GM13977 (cell line): ENCODE measurements around the gene LRGUK.

Source experiments
- DNase-seq: peaks from one replicate; pipeline ENCODE4 v3.0.0; 2012; ENCODE audit warnings: low spot score
- CTCF ChIP-seq: IDR thresholded peaks from 2 replicates; pipeline ENCODE4 v1.5.1; 2012; ENCODE audit warnings: mild to moderate bottlenecking, control low read depth; ENCODE audit not compliant: insufficient read depth; ENCODE audit errors: extremely low read depth, missing control alignments
- in situ Hi-C: fragments of 300-500 bp; cut with MboI; formaldehyde crosslinking; loops from one replicate; pipeline ENCODE4 v1.12.0; 2022; ENCODE audit warnings: low sequenced_read_pairs, low pct_unique_long_range_greater_than_20kb, mixed read lengths, inconsistent platforms; ENCODE audit not compliant: unreplicated experiment

The LRGUK gene

GRCh38 chr7:134187893-134188292 lies 60.8 kb downstream of the LRGUK start:
- in situ Hi-C loops: no loop called here
- TF ChIP-seq CTCF: no peak
- DNase-seq: no peak

GRCh38 chr7:134188311-134188710 lies 61.2 kb downstream of the LRGUK start:
- TF ChIP-seq CTCF: no peak
- in situ Hi-C loops: no loop called here
- no peak for DNase-seq

- TF ChIP-seq CTCF: no peak
- no peak for DNase-seq
- in situ Hi-C loops: no loop called here
Observed at GRCh38 chr7:134189559-134189958, 62.4 kb downstream of the LRGUK start.

- TF ChIP-seq CTCF: no peak
- no peak for DNase-seq
- in situ Hi-C loops: no loop called here
Observed at GRCh38 chr7:134191876-134192275, 64.7 kb downstream of the LRGUK start.

- in situ Hi-C loops: no loop called here
- no peak for TF ChIP-seq CTCF
- no peak for DNase-seq
Observed at GRCh38 chr7:134193240-134193639, 66.1 kb downstream of the LRGUK start.

GRCh38 chr7:134195252-134195651 lies 68.1 kb downstream of the LRGUK start:
- no peak for DNase-seq
- in situ Hi-C loops: no loop called here
- TF ChIP-seq CTCF: no peak

- no peak for DNase-seq
- TF ChIP-seq CTCF: no peak
- in situ Hi-C loops: no loop called here
Observed at GRCh38 chr7:134196439-134196838, 69.3 kb downstream of the LRGUK start.
